NB4 (cell line): Measurements from ENCODE around the gene IFI30.
A peak's percentile ranks its signal among the peaks of the same experiment; 100 is the strongest.

ENCODE experiments used
- DNase-seq: peaks from one replicate; pipeline ENCODE4 v3.0.0; 2010; ENCODE audit warnings: low read depth
- H3K4me3 ChIP-seq: one replicate; pipeline ENCODE4 v1.5.1; 2011; ENCODE audit warnings: mild to moderate bottlenecking, low read depth, low read length, moderate library complexity
- CTCF ChIP-seq: IDR thresholded peaks from one replicate; pipeline ENCODE4 v1.5.1; 2012; ENCODE audit warnings: low read depth, low read length
- MYC ChIP-seq: IDR thresholded peaks from 2 replicates; pipeline ENCODE4 v1.6.1; 2011; ENCODE audit warnings: low read depth, low read length
- POLR2A ChIP-seq: IDR thresholded peaks from 2 replicates; pipeline ENCODE4 v1.6.1; 2011; ENCODE audit warnings: mild to moderate bottlenecking; ENCODE audit not compliant: insufficient read length; ENCODE audit errors: extremely low read depth
- TF ChIP-seq, protein P1 (sequence below): IDR thresholded peaks from 2 replicates; pipeline ENCODE4 v1.6.1; 2011; ENCODE audit warnings: low read depth, low read length

The IFI30 gene

DNA sequence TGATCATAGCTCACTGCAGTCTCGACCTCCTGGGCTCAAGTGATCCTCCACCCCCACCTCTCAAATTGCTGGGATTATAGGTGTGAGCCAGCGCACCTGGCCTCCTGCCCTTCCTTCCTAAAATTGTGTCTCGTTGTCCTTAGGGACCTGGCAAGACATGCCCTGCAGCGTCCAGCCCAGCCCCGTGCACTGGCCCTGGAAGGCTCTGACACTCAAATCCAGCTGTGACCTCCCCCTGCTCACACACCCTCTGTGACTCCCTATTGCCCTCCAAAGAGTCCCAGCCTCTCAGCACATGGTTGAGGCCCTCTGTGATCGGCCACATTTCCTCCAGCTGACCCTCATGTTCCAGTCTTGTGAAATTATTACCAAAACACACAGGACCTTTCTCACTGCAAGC, 24.3 kb downstream of the IFI30 start:
- no peak for DNase-seq
- no peak for TF ChIP-seq POLR2A
- TF ChIP-seq CTCF, result no peak
- TF ChIP-seq, protein P1, sequence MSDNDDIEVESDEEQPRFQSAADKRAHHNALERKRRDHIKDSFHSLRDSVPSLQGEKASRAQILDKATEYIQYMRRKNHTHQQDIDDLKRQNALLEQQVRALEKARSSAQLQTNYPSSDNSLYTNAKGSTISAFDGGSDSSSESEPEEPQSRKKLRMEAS, result no peak
- TF ChIP-seq MYC, result no peak

DNA sequence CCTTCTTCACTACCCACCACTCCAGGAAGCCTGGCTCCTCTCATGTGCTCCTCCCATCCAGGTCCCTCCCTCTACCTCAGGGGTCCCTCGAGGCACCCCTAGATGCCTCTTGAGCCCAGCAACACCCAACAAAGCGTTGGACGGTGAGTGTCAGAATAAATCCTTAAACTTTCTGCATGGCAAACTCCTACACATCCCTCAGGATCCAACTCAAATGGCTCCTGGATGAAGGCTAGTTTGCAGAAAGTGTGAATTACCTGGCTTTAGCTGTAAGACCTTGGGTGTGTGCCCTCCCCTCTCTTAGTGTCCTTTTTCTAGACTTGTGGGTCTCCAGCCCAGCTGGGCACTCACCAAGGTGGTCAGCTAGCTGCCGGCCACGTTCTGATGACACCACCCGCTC, 24.8 kb downstream of the IFI30 start:
- no peak for DNase-seq
- TF ChIP-seq MYC, result no peak
- TF ChIP-seq, protein P1, result no peak
- no peak for TF ChIP-seq CTCF
- no peak for TF ChIP-seq POLR2A
- H3K4me3 ChIP-seq, result no peak overlapping the region

More for the DNA sequence above, 24.3 kb downstream of the IFI30 start:
- no peak overlapping the region for H3K4me3 ChIP-seq

DNA sequence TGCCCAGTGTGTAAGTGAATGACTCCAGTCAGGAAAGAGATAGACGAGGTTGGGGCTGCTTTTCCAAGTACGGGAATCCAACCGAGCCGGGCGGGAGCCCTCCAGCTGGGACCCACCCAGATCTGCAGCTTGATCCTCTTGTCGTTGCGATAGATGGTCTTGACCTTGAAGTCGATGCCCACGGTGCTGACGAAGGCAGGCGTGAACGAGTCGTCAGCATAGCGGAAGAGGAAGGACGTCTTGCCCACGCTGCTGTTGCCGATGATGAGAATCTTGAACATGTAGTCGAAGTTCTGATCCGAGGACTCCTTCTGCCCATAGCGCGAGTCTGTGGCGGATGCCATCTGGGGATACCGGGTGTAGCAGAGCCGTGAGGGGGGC, 28.8 kb downstream of the IFI30 start:
- TF ChIP-seq POLR2A (no peak), MYC (no peak), CTCF (no peak)
- TF ChIP-seq, protein P1, result no peak
- DNase-seq, result no peak
- H3K4me3 ChIP-seq, result no peak overlapping the region

- H3K4me3 ChIP-seq, result peak overlapping the region; percentile 44
- DNase-seq, result peak; percentile 48
- TF ChIP-seq, protein P1, result 0 out of 2 replicates have a peak, but pooled peaks have one; percentile 7
- TF ChIP-seq CTCF, result no peak
Observed at GRCh38 chr19:18202778-18203407, 29.3 kb downstream of the IFI30 start.

- no peak for DNase-seq
- TF ChIP-seq POLR2A, result no peak
- TF ChIP-seq, protein P1, result no peak
- TF ChIP-seq CTCF, result no peak
- no peak for TF ChIP-seq MYC
Observed at GRCh38 chr19:18203408-18203862, 29.8 kb downstream of the IFI30 start.

More at GRCh38 chr19:18203408-18203862, 29.8 kb downstream of the IFI30 start:
- H3K4me3 ChIP-seq, result peak overlapping the region; percentile 44
